OCI-LY7 (cell line): ENCODE data around the gene CIAO1.

Experiments
- EZH2phosphoT487 ChIP-seq: fragments of 200-600 bp; sonication (generic); IDR thresholded peaks from 2 replicates; pipeline ENCODE4 v1.6.1; 2018; ENCODE audit warnings: low read depth, borderline replicate concordance, mild to moderate bottlenecking, mixed run types, antibody characterized with exemption, low read length, moderate library complexity, mixed read lengths
- TF ChIP-seq, protein P1 (sequence below): fragments of 200-600 bp; sonication (generic); conservative IDR thresholded peaks from 2 replicates; pipeline ENCODE4 v1.5.1; 2014; ENCODE audit warnings: mild to moderate bottlenecking, antibody characterized with exemption, low read length, moderate library complexity, mixed read lengths

DNA sequence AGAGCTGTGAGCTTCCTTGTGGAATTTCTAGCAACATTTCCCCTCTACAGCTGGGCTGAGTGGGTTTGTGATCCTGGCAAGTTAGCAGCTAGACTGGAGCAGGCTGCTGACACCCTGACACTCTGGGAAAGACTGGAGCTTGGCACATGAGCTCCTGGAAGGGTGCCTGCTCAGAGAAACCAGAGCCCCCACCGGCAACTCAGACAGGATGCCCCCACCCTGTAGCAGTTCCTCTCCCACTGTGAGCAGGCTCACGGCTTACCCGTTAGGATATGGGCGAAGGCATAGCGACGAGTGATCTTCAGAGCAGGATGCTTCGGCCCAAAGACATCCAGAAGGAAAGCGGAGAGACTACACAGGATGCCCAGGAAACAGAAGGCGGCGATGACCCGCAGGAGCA, 11.5 kb upstream of the CIAO1 start:
- TF ChIP-seq, protein P1, sequence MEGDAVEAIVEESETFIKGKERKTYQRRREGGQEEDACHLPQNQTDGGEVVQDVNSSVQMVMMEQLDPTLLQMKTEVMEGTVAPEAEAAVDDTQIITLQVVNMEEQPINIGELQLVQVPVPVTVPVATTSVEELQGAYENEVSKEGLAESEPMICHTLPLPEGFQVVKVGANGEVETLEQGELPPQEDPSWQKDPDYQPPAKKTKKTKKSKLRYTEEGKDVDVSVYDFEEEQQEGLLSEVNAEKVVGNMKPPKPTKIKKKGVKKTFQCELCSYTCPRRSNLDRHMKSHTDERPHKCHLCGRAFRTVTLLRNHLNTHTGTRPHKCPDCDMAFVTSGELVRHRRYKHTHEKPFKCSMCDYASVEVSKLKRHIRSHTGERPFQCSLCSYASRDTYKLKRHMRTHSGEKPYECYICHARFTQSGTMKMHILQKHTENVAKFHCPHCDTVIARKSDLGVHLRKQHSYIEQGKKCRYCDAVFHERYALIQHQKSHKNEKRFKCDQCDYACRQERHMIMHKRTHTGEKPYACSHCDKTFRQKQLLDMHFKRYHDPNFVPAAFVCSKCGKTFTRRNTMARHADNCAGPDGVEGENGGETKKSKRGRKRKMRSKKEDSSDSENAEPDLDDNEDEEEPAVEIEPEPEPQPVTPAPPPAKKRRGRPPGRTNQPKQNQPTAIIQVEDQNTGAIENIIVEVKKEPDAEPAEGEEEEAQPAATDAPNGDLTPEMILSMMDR = no peak
- TF ChIP-seq EZH2phosphoT487 = no peak
